ENCODE measurements around the gene CFAP69. TPM values are rescaled to one million over a fixed set of nuclear protein-coding genes. Genes with fewer than 3 reads are reported as not detected.
A peak's percentile ranks its signal among the peaks of the same experiment; 100 is the strongest.

Gene CFAP69
- total RNA-seq, 4 donors from 2014 or later, result 1.3 to 9.8 (median 4.7) TPM

GRCh38 chr7:90320014-90320413, 75.0 kb downstream of the CFAP69 start:
- peaks cover 51% of the 10 kb centered on the region for H3K27me3 ChIP-seq
- no peaks in the 10 kb centered on the region for H3K36me3 ChIP-seq
- H3K4me3 ChIP-seq, result no peak overlapping the region
- no peak for DNase-seq (ENCODE audit: low spot score in 2 of 2)
- H3K9me3 ChIP-seq, result no peaks in the 10 kb centered on the region
- 82% methylated on average over 7 of the region's 7 CpGs for WGBS
- H3K27ac ChIP-seq, result no peak overlapping the region
- H3K4me1 ChIP-seq, result peaks cover 11% of the 10 kb centered on the region
- TF ChIP-seq EP300 (IDR thresholded peaks at IDR 0.05) (no peak), POLR2AphosphoS5 (IDR thresholded peaks at IDR 0.05) (no peak), CTCF (IDR thresholded peaks at IDR 0.05) (no peak), POLR2A (IDR thresholded peaks at IDR 0.05) (no peak)

- TF ChIP-seq CTCF (IDR thresholded peaks at IDR 0.05), result no peak
- TF ChIP-seq POLR2AphosphoS5 (IDR thresholded peaks at IDR 0.05), result no peak
- no peak for TF ChIP-seq POLR2A (IDR thresholded peaks at IDR 0.05)
- TF ChIP-seq EP300 (IDR thresholded peaks at IDR 0.05), result no peak
- 25% methylated on average over 7 of the region's 7 CpGs for WGBS
- Histone ChIP-seq H3K36me3 (no peaks in the 10 kb centered on the region), H3K27ac (no peak overlapping the region), H3K4me1 (peaks cover 11% of the 10 kb centered on the region), H3K27me3 (peaks cover 54% of the 10 kb centered on the region), H3K4me3 (peak overlapping the region; percentile 38), H3K9me3 (no peaks in the 10 kb centered on the region)
- DNase-seq (ENCODE audit: low spot score in 2 of 2), result no peak
Observed at GRCh38 chr7:90320418-90320800, 75.4 kb downstream of the CFAP69 start.

GRCh38 chr7:90320801-90321494, 76.0 kb downstream of the CFAP69 start, which contains the start of gene FAM237B:
Gene FAM237B, minus strand, starts transcription at chr7:90321304. Its CDS starts 1,556 bp downstream, at chr7:90319748.
- no peak for TF ChIP-seq EP300 (IDR thresholded peaks at IDR 0.05)
- no peak for TF ChIP-seq POLR2A (IDR thresholded peaks at IDR 0.05)
- TF ChIP-seq CTCF (IDR thresholded peaks at IDR 0.05), result no peak
- no peak for TF ChIP-seq POLR2AphosphoS5 (IDR thresholded peaks at IDR 0.05)
- WGBS, result 5% methylated on average over 23 of the region's 62 CpGs
- Histone ChIP-seq H3K9me3 (no peaks in the 10 kb centered on the region), H3K4me1 (peaks cover 11% of the 10 kb centered on the region), H3K36me3 (no peaks in the 10 kb centered on the region), H3K4me3 (peak within 1 kb of the TSS; percentile 38), H3K27me3 (peaks cover 58% of the 10 kb centered on the region), H3K27ac (no peak within 1 kb of the TSS)
- no peak for DNase-seq (ENCODE audit: low spot score in 2 of 2)

- H3K27ac ChIP-seq, result no peak overlapping the region
- no peaks in the 10 kb centered on the region for H3K9me3 ChIP-seq
- TF ChIP-seq EP300 (IDR thresholded peaks at IDR 0.05) (no peak), CTCF (IDR thresholded peaks at IDR 0.05) (no peak), POLR2A (IDR thresholded peaks at IDR 0.05) (no peak), POLR2AphosphoS5 (IDR thresholded peaks at IDR 0.05) (no peak)
- no peak overlapping the region for H3K4me3 ChIP-seq
- H3K4me1 ChIP-seq, result peaks cover 11% of the 10 kb centered on the region
- H3K27me3 ChIP-seq, result peaks cover 58% of the 10 kb centered on the region
- DNase-seq (ENCODE audit: low spot score in 2 of 2), result no peak
- no peaks in the 10 kb centered on the region for H3K36me3 ChIP-seq
Observed at GRCh38 chr7:90322837-90323236, 77.9 kb downstream of the CFAP69 start.

- 44% methylated on average over 1 of the region's 1 CpG for WGBS
- no peak for TF ChIP-seq POLR2AphosphoS5 (IDR thresholded peaks at IDR 0.05)
- no peak for TF ChIP-seq EP300 (IDR thresholded peaks at IDR 0.05)
- H3K9me3 ChIP-seq, result no peaks in the 10 kb centered on the region
- no peaks in the 10 kb centered on the region for H3K4me1 ChIP-seq
- H3K36me3 ChIP-seq, result no peaks in the 10 kb centered on the region
- H3K27me3 ChIP-seq, result peaks cover 34% of the 10 kb centered on the region
- H3K27ac ChIP-seq, result no peak overlapping the region
- no peak overlapping the region for H3K4me3 ChIP-seq
- no peak for DNase-seq (ENCODE audit: low spot score in 2 of 2)
Observed at GRCh38 chr7:90326500-90326899, 81.5 kb downstream of the CFAP69 start.
